ENCODE data around the gene TMCC1.
A peak's percentile ranks its signal among the peaks of the same experiment; 100 is the strongest.
"Not testable (repeated sequence)": the region's sequence is repeated elsewhere in the genome, so short reads cannot be mapped to it uniquely, and the experiment has no call there.

Gene TMCC1

DNA sequence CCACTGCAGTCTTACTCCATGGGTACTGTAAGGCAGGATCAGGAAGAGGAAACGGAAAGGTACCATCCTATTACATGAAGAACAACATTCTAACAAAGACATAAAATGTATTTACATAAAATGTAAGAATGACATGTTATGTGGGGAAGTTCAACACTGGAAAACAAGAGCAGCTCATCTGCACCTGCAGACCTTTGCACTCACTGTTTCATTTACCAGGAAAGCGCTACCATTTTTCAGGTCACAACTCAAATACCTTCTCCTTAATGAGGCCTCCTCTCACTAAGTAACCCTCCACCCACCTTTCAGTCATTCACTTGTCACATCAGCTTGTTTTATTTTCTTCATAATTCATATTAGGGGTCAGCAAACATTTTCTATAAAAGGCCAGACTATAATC is 2.6 kb downstream of the TMCC1 start:
- no peak for DNase-seq

DNA sequence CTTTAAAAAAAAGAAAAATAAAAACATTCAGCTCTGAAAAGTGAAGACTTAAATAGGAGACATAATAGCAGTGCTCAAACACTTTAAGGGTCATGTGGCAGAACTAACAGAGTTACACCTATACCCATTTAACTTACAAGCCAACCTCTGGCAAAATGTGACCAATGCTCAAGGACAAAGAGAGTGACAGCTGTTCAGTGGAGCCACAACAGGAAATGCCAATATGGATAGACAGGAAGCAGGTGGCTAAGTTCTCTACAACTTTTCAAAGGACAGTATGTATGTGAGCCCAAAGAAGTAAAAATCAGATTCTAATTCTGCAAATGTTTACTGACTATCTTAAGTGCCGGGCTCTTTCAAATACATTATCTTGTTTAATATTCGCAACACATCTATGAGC is 3.4 kb downstream of the TMCC1 start:
- peak; percentile 49 for DNase-seq

DNA sequence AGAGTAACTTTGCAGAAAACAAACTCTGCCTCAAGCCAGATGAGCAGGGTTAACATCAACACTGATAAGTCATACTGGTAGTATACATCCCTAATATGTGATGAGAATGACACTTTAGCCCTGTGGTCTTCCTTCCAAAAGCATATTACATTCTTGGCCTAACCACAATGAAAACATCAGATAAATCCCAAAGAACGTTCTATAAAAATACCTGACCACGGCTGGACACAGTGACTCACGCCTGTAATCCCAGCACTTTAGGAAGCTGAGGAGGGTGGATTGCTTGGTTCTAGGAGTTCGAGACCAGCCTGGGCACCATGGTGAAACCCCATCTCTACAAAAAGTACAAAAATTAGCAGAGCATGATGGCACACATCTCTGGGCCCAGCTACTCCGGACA is 4.7 kb downstream of the TMCC1 start:
- no peak for DNase-seq

DNA sequence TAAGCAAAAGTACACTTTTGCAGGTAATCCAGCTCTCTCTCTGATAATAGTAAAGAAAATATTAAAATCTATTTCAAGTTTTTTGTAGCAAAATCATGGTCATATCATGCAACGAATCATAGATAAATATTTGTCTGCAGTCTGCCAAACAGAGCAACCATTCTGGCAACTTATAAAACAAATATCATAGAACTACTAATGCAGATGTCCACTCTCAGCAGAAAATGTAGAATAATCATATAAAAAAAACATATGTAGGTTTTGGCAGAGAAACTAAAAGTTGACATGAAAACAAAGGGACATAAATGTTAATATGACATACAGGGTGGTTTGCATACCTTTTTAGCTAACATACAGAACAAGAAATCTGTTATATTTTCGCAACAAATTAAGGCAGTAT is 12.2 kb downstream of the TMCC1 start:
- DNase-seq = no peak

DNA sequence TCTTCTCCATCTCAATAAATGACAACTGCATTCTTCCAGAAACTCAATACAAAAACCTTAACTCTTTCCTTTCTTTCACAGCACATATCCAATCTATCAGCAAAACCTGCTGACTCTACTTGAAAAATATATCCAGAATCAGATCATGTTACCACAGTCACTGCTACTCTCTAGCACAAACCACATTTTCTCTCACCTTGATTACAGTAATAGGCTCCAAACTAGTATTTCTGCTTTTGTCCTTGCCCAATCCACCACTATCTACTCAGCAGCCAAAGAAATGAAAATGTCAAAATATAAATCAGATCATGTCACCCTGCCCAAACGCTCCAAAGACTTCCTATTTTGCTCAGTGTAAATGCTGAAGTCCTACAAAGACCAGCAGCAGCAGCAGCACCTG is 15.2 kb downstream of the TMCC1 start:
- DNase-seq = peak; percentile 17

DNA sequence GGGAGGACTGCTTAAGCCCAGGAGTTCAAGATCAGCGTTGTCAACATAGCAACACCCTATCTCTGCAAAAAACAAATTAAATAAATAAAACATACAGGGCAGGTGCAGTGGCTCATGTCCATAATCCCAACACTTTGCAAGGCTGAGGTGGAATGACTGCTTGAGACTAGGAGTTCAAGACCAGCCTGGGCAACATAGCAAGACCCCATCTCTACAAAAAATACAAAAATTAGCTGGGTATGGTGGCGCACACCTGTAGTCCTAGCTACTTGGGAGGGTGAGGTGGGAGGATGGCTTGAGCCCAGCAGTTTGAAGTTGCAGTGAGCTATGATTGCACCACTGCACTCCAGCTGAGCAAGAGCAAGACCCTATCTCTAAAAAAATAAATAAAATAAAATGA is 19.0 kb downstream of the TMCC1 start:
- DNase-seq = not testable (repeated sequence)

DNA sequence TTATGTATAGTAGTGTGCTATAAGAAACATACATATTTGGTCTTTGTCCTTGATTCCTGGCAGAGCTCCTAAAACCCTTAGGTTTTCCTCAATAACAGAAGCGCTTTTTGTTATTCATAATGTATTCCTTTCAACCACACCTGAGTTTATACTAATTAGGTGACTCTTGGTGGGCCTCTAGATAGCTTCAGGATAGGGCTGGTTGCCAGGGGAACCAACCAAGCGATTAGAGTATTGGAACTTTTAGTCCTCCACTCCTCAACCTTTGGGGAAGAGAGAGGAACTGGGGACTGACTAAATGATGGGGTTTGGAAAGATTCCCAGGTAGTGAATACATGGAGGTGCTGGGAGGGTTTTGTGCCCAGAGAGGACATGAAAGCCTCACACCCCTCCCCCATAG is 24.6 kb downstream of the TMCC1 start:
- no peak for DNase-seq

DNA sequence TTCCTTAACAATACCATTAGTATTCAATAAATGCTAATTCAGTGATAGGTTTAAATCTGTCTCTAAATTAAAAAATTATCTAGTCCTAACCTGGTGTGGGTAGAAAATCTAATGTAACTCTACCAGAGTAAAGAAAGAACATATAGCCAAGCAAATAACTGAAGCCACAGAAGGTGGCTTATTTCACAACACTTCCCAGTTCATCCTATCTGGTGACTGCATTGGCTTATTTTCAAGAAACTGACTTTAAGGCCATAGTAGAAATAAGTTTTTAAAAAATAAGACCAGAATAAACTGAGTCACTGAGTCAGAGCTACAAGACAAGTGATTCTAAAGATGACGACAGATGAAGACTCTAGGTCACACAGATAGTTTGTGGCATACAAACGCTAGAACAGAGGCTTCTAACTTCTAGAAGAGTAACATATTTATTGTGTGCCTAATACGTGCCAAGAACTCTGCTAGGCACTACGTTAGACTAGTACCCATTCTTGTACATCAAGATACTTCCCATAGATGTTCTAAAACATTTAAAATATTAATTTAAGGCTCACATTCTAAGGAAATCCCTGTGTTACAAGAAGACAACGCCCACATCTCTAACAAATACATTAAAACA is 25.9 kb downstream of the TMCC1 start:
- DNase-seq = no peak

DNA sequence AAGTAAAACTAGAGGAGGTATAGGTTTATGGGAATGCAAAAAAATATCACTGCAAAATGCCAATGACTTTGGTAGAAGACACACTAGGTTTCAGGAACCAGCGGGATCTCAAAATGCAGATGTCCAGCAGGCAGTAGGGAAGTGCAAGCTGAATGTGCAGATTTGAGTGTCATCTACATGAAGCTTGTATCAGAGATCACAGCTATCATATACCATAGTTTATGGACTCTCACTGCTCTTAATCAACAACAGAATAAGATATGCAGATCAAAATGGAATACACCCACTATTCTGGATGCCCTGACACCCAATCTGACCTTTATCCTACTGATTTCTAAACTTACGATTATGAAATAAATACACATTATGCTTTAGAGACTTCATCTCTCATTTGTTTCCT is 27.7 kb downstream of the TMCC1 start:
- DNase-seq = no peak

DNA sequence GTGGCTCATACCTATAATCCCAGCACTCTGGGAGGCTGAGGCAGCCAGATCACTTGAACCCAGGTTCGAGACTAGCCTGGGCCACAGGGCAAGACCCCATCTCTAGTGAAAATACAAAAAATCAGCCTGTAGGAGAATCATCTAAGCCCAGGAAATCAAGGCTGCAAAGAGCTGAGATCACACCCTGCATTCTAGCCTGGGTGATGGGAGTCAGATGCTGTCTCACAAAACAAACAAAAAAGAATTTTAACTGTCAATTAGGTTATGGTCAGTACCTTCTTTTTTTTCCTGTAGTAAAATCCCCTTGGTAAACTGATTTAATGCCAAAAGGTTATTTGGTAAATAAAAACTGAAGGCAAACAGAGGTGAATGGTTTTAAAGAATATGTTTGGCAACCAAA is 29.0 kb downstream of the TMCC1 start:
- no peak for DNase-seq

DNA sequence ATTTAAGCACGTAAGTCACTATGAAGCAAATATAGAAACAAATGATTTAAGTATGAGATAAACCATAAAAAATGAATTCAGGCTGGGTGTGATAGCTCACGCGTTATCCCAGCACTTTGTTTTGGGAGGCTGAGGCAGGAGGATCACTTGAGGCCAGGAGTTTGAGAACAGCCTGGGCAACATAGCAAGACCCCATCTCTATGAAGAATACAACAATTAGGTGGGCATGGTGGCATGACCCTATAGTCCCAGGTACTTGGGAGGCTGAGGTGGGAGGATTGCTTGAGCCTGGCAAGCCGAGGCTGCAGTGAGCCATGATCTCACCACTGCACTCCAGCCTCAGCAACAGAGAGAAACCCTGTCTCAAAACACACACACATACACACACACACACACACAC is 34.2 kb downstream of the TMCC1 start:
- DNase-seq = no peak

DNA sequence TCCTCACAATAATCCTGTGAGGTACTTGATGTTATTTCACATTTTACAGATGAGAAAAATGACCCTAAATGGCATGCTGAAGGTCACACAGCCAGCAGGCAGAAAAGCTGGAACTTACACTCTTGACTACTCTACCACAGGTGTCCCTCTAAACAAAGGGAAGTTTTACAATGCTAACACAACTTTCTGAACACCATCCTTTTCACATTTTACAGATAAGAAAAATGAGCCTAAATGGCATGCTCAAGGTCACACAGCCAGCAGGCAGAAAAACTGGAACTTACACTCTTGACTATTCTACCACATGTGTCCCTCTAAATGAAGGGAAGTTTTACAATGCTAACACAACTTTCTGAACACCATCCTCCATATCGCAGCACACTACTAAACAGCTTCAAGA is 35.6 kb downstream of the TMCC1 start:
- DNase-seq = no peak

DNA sequence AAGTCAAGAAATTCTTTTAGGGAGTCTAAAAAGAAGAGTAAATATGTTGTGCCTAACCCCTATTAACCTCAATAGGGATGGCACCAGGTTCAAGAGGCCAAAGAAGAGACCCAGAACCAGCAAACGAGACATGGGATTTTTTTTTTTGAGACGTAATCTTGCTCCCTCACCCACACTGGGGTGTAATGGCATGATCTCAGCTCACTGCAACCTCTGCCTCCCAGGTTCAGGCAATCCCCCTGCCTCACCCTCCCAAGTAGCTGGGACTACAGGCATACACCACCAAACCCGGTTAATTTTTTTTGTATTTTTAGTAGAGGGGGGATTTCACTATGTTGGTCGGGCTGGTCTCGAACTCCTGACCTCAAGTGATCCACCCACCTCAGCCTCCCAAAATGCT is 36.7 kb downstream of the TMCC1 start:
- DNase-seq = not testable (repeated sequence)

DNA sequence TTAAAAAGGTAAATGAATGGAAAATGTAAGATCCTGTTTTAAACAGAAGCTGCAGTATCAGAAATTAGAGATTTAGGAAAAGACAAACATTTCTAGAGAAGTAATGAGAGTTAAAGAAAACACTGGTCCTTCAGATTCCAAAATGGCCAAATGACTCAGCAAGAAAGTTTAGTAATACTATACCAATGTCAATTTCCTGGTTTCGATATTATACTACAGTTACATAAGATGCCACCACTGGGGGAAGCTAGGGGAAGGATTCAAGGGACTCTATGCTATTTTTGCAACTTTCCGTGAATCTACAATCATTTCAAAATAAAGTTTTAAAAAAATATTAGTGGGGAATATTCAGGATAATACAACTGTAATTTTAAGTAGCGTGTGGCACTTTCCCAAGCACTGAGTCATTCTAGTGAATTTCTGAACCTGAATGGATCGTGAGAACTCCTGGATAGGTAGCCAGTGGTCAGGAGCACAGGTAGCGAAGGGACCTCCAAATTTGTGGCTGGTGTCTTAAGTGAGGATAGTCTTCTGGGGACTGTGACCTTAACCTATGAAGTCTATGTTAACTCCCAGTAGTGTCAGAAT is 37.6 kb downstream of the TMCC1 start:
- DNase-seq = no peak

DNA sequence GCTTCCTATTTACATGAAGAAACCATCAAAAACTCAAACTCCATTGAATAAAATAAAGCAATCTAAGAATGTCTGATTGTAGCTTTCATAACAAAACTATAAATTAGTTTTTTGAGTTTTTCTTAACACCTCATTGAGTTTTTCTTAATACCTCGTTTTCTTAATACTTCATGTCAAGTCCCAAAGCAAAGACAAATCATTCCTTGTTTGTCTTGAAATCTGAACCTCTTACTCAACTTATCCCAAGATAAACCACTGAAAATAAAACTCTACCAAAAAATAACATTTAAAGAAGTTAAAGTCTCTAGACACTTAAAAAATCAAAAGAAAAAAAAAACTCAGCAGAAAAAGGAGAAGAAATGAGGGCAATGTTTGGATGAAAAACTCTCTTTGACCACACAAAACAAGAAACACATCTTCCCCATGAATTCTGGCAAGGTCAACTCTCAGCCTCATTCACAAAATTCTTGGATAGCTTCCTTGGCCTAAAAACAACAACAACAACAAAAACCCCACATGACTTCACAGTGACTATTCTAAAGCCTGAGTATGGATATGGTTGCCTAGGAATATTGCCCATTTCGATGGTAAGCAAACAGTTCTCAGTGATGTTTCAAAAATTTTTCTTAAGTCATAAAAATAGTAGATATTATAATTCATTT is 38.2 kb downstream of the TMCC1 start:
- no peak for DNase-seq

DNA sequence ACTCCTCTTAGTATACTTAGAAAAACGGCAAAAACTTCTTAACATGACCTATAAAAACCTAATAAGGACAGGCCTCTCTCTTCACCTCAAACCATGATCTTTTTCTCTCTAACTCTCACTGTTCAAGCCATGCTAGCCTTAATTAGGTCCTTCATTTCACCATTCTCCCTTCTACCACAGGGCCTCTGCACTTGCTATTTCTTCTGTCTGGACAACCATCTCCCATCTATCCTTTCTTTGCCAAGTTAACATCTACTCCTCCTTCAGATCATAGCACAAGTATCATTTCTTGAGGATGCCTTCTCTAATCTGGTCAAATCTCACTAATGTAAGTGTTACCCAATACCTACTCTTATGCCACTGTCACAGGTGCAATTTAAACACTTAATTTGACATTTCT is 39.1 kb downstream of the TMCC1 start:
- no peak for DNase-seq

DNA sequence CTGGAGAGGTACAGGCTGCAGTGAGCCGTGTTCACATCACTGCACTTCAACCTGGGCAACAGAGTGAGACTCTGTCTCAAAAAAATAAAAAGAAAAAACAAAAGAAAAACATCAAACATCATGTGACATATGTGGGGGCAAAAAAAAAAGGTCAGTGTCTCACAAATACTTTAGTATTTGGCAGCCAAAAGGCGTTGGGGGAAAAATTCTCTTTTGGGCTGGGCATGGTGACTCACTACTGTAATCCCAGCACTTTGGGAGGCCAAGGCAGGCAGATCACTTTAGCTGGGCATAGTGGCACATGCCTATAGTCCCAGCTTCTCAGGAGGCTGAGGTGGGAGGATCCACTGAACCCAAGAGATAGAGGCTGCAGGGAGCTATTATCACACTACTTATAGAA is 47.6 kb downstream of the TMCC1 start:
- no peak for DNase-seq

DNA sequence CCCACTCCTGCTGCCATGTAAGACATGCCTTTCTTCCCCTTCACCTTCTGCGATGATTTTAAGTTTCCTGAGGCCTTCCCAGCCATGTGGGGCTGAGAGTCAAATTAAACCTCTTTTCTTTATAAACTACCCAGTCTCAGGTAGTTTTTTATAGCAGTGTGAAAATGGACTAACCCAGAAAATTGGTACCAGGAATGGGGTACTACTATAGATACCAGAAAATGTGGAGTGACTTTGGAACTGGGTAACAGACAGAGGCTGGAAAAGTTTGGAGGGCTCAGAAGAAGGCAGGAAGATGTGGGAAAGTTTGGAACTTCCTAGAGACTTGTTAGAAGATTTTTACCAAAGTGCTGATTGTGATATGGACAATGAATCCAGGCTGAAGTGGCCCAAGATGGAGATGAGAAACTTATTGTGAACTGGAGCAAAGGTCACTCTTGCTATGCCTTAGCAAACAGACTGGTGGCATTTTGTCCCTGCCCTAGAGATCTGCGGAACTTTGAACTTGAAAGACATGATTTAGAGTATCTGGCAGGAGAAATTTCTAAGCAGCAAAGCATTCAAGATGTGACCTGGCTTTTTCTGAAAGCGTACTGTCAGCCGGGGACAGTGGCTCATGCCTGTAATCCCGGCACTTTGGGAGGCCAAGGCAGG is 52.7 kb downstream of the TMCC1 start:
- no peak for DNase-seq

DNA sequence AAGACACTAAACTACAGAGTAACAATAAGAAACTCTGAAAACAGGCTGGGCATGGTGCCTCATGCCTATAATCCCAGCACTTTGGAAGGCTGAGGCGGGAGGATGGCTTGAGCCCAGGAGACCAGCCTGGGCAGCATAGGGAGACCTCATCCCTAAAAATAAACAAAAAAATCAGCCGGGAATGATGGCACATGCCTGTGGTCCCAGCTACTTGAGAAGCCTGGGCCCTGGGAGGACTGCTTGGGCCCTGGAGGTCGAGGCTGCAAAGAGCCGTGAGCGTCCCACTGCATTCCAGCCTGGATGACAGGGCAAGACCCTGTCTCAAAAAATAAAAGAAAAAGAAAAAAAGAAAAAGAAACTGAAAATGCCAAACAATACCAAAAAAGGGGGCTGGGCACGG is 55.4 kb downstream of the TMCC1 start:
- DNase-seq = no peak

DNA sequence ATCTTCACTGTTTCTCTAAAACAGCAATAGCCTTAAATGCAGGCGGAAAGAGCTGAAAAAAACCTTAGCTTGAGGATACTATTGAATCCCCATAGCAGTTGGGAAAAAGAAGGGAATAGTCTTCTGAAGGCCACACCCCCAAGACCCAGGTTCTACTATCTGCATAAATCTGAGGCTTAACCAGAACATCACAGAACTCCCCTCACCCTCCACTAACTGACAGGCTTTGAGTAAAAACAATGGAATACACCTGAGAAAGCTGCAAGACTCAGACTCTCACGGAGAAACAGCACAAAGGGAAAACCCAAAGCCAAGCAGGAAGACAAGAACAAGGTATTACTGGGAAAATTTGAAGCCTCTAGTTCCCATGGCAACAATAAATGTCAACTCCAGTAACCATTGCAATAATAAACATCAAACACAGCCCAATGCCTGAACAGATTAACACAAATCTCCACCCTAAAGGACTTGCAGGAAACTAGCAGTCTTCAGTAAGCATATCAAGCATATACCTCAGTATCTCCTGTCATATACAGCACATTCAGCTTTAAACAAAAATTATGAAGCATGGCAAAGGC is 56.4 kb downstream of the TMCC1 start:
- DNase-seq = no peak

DNA sequence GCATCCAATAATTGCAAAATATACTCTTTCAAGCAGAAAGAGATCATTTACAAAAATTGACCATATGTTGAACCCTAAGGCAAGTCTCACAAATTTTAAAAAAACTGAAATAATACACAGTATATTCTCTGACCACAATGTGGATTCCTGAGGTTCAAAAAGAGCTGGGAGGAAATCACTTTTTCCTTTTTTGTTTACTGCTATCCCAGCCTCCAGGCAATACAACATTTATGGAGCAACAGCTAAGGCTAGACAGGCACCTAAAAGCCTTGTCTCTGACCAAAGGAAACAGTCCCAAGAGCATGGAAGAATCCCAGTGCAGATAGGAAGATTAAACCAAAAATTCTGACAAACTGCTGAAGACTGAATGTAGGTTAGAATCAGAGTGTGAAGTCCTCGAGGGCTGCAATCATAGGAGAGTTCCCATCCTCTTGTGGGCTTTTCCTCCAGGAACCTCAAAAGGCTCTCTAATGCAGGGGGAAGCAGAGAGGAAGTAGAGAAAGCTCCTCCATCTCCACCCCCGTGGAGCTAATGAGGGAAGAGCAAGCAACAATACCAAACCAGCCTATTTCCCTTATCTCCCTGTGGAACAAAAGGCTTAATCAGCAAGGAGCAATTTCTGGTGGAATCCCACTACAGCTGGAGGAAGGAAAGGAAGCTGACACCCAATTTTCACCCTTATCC is 57.0 kb downstream of the TMCC1 start:
- no peak for DNase-seq

DNA sequence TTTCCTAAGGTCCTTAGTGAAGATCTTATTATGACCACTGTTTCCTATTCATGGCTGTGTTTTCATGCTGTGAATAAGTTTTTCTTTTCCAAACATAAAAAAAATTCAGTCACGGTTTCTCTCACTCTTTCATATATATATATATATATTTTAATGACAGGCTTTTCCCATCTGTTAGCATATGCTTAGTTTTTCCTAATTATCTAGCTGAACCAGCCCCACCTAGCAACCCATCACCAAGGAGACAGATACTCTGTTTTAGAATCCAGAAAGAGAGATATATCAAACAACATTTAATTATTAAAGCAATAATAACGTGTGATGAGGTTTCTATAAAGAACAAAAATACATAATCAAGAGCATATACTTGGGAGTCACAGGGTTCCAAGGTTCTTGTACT is 58.3 kb downstream of the TMCC1 start:
- no peak for DNase-seq

DNA sequence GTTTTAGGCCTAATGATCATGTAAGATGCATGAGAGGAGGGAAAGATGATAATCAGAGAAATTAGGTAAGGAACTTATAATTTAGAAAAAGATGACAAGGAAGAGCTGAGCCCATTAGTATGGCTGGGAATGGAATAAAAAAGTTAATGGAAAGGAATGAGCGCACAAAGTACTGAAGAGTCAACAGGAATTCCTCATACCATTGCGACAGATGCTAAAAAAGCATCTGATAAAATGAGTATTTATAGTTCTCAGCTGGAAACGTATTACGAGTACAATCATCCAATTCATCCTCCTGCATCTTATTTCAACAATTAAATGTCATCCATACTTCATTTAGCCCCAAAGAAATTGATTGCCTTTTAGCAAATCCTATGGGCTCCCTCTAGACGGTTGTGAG is 58.9 kb downstream of the TMCC1 start:
- DNase-seq = no peak
